Activated naive CD4-positive, alpha-beta T cell treated with Interleukin-2 at 50 U/mL for 16 hours (primary cell): ENCODE data around the gene MMP25.
"Not testable (repeated sequence)": the region's sequence is repeated elsewhere in the genome, so short reads cannot be mapped to it uniquely, and the experiment has no call there.

ENCODE experiments used
- DNase-seq: peaks from one replicate; pipeline ENCODE4 v3.0.0-alpha.2; 2020

MMP25 gene

DNA sequence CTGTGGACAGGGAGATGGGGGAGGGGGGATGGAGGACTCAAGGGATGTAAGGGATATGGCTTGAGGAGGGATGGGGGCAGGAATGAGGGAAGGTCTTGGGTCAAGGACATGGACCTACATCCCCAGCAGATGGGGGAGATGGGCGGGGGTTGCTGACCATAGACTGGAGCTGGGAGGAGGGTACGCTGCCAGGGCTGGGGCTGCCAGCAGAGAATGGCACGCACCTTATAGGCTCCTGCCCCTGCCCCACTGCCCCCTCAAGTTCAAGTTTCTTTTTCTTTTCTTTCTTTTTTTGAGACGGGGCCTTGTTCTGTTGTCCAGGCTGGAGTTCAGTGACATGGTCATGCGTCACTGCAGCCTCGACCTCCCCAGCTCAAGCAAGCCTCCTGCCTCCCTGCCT is 29.6 kb downstream of the MMP25 start:
- DNase-seq, result not testable (repeated sequence)

- no peak for DNase-seq
Observed at GRCh38 chr16:3076577-3076976, 30.2 kb downstream of the MMP25 start.

DNA sequence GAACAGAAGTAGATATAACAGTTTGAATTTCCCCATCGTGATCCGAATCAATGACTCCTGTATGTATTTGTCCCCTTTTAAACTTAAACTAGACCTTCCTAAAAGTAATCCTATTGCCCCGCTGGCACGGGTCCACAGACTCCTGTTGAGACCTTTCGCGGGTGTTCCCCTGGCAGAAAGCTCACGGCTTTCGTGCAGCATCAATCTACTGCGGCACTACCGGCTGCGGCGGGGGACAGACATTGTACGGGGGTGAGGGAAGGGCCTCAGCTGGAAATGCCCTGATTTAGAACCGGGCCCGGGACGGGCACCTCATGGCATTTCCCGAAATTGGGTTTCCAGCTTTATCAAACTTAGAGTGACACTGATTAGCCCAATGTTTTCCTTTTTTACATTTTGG is 33.7 kb downstream of the MMP25 start:
- DNase-seq, result no peak

- DNase-seq, result not testable (repeated sequence)
Observed at GRCh38 chr16:3081957-3082356, 35.6 kb downstream of the MMP25 start.

GRCh38 chr16:3083408-3083807 is 37.0 kb downstream of the MMP25 start:
- DNase-seq, result not testable (repeated sequence)

DNA sequence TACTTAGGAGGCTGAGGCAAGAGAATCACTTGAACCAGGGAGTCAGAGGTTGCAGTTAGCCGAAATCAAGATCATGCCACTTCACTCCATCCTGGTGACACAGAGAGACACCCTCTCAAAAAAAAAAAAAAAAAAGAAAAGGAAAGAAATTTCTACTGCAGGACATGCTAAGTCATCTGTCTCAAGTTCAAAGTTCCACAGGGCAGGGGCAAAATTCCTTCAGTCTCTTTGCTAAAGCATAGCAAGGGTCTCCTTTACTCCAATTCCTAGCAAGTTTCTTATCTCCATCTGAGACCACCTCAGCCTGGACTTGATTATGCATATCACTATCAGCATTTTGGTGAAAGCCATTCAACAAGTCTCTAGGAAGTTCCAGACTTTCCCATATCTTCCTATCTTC is 38.1 kb downstream of the MMP25 start:
- no peak for DNase-seq

DNA sequence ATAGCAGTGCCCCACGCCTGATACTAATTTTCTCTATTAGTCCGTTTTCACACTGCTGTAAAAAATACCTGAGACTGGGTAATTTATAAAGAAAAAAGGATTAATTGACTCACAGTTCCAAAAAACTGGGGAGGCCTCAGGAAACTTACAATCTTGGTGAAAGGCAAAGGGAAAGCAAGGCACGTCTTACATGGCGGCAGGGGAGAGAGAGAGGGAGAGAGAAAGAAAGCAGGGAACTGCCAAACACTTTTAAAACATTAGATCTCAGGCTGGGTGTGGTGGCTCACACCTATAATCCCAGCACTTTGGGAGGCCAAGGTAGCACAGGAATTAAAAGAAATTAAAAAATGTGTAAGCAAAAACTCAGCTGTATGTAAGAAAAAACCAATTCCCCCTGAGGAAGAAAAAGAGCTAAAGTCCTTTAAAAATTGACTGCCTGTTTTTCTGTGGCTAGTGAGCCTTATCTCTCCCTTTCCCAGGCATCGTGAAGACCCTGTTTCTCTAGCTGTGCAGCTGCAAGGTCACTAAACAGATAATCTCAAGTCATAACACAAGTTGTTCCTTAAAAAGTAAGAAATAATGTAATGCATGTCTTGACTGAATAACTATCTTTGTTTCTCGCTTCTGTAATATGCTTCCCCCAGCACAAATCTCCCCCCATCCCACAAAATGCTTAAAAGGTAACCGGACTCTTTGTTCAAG is 38.8 kb downstream of the MMP25 start:
- DNase-seq, result no peak

GRCh38 chr16:3085868-3086595 is 39.7 kb downstream of the MMP25 start:
- no peak for DNase-seq

GRCh38 chr16:3086596-3087242 is 40.4 kb downstream of the MMP25 start:
- DNase-seq, result no peak

- no peak for DNase-seq
Observed at GRCh38 chr16:3087243-3088235, 41.2 kb downstream of the MMP25 start.

GRCh38 chr16:3088450-3088849 is 42.1 kb downstream of the MMP25 start:
- DNase-seq, result no peak

DNA sequence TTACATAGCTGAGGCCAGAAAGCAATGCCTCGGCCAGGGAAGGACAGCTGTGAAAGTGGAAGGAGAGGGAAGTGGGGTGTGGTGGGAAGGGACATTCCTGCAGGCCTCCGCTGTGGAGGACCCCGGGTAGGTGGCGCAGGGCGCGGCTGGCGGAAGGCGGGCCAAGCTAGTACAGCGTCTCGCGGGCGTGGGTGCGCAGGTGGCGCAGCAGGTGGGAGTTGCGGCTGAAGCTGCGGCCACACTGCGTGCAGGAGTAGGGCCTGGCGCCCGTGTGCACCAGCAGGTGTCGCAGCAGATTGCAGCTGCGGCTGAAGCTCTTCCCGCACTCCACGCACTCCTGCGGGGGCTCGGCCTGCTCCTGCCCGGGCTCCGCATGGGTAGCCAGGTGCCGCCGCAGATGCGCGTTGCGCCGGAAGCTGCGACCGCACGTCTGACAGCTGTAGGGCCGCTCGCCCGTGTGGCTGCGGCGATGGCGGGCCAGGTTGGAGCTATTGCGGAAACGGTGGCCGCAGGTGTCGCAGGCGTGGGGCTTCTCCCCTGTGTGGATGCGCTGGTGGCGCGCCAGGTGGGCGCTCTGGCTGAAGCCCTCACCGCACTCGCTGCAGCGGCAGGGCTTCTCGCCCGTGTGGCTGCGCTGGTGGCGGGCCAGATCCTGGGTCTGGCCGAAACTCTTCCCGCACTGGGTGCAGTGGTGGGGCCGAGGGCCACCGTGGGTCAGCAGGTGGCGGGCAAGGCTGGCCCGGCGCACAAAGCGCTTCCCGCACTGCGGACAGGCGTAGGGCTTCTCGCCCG is 42.8 kb downstream of the MMP25 start:
- DNase-seq, result no peak

DNA sequence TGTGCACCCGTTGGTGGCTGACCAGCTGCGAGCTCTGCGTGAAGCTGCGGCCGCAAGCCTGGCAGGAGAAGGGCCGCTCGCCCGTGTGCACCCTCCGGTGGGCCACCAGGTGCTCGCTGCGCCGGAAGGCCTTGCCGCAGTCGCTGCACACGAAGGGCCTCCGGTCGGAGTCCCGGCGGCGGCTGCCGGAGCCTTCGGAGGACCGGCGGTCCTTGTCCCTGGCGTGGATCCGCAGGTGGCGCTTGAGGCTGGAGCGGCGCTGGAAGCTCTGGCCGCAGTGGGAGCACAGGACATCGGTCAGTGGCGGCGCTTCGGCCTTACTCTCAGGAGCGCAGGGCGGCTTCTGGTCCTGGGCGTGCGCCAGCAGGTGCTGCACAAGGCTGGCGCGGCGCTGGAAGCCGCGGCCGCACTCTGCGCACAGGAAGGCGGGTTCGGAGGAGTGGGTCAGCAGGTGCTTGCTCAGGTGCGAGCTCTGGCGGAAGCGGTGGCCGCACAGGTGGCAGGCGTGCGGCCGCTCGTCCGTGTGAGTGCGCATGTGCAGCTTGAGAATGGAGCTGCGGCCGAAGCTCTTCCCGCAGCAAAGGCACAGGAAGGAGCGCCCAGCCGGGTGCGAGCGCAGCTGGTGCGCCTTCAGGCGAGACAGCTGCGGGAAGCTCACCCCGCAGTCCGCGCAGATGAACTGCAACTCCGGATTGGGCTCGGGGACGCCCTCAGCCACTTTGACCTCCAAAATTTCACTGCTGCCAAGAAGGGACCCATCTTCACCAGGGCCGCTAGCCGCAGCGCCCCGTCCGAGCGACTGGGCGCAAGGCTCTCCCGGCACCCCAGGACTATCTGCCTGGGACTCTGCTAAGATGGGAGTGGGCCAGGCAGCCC is 43.6 kb downstream of the MMP25 start:
- no peak for DNase-seq

DNA sequence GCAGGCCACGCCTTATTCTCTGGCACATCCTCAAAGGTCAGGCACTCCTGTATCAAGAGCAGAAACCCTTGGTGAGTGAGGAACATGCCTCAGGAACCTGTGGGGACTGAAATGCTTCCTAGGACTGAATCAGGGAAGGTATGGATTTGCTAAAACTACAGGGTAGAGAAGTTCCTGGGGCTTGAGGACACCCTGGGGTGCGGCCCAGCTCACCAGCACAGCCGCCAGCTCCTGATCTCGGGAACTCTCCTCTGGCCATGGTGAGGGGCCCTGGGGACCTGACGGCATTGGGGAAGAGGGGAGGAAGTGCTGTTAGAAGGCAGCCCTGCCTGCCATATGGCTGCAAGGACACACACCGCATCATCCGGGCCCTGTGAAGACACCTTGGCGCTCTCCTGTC is 45.2 kb downstream of the MMP25 start:
- DNase-seq, result no peak

DNA sequence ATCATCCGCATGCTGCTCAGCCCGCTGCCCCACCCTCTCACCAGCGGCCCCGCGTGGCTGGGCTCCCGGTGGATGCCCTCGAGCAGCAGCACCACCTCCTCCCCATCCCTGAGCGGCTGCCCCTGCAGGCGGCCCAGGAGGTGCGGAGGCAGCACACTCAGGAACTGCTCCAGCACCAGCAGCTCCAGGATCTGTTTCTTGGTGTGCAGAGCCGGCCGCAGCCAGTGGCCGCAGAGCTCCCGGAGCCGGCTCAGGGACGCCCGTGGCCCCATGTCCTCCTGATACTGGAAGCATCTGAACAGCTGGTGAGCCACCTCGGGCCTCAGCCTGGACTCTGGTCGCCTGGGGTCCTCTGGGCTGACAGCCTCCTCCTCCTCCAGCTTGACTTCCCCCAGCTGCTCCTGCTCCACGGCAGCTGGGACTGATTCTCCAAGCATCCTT is 46.2 kb downstream of the MMP25 start:
- DNase-seq, result no peak

- DNase-seq, result peak; percentile 59
Observed at GRCh38 chr16:3094289-3095027, 48.1 kb downstream of the MMP25 start.

GRCh38 chr16:3095869-3096268 is 49.5 kb downstream of the MMP25 start:
- DNase-seq, result peak; percentile 65

DNA sequence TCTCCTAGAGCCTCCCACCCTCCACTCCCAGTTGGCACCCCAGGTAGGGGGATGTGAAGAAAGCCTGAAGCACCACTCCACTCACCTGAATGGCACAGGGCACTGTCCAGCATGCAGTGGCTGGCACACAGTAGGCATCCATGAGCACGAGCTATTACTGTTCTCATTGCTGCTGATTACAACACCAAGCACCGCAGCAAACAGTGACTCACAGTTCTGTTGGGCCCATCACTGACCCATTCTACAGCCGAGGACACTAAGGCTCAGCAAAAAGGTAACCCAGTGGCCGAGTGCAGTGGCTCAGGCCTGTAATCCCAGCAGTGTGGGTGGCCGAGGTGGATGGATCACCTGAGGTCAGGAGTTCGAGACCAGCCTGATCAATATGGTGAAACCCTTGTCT is 50.0 kb downstream of the MMP25 start:
- no peak for DNase-seq

DNA sequence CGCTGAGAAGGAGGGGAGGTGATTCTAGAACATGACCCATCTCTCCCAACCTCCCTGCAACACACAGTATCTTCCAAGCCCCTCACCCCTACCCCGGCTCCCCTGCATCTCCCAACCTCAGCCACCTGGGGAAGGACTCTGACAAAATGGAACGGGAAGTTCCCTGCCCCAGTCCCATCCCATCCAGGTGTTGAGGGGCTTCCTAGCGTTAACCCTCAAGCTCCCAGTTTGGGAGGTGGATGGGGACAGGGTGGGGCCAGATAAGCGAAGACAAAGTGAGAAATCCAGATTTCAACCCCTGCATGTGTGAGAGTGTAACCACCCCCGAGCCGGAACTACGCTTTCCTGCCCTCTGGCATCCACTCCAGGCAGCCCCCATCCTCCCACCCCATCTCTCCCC is 50.9 kb downstream of the MMP25 start:
- DNase-seq, result no peak
